ENCODE measurements around the gene KRTAP5-3.
"Not testable (repeated sequence)": the region's sequence is repeated elsewhere in the genome, so short reads cannot be mapped to it uniquely, and the experiment has no call there.

The KRTAP5-3 gene

GRCh38 chr11:1586699-1587098 lies 21.6 kb downstream of the KRTAP5-3 start:
- TF ChIP-seq CTCF (IDR thresholded peaks at IDR 0.05; ENCODE audit: low read depth, low read length, missing control alignments) = no peak
- H3K27me3 ChIP-seq (replicated peaks) = no peaks in the 10 kb centered on the region

GRCh38 chr11:1584661-1585370 lies 23.4 kb downstream of the KRTAP5-3 start, which contains the start of gene KRTAP5-1:
KRTAP5-1 (minus strand) TSS chr11:1585283; CDS start chr11:1585249, 34 bp downstream.
- H3K27me3 ChIP-seq (replicated peaks); H3K27ac ChIP-seq; DNase-seq; in situ Hi-C loops (cut with HindIII; ENCODE audit: low pct_ligation_motif_present, low sequenced_read_pairs); H3K36me3 ChIP-seq (replicated peaks); H3K4me3 ChIP-seq (ENCODE audit: low read depth, low read length): not testable (repeated sequence)

More at GRCh38 chr11:1586699-1587098, 21.6 kb downstream of the KRTAP5-3 start:
- Histone ChIP-seq H3K36me3 (replicated peaks) (no peaks in the 10 kb centered on the region), H3K4me3 (ENCODE audit: low read depth, low read length) (no peak overlapping the region), H3K27ac (no peak overlapping the region)
- in situ Hi-C loops (cut with HindIII; ENCODE audit: low pct_ligation_motif_present, low sequenced_read_pairs) = no loop called here
- DNase-seq = no peak

GRCh38 chr11:1582909-1583308 lies 25.4 kb downstream of the KRTAP5-3 start:
- in situ Hi-C loops (cut with HindIII; ENCODE audit: low pct_ligation_motif_present, low sequenced_read_pairs); H3K27me3 ChIP-seq (replicated peaks); H3K36me3 ChIP-seq (replicated peaks); H3K4me3 ChIP-seq (ENCODE audit: low read depth, low read length); DNase-seq; H3K27ac ChIP-seq: not testable (repeated sequence)

GRCh38 chr11:1581976-1582375 lies 26.3 kb downstream of the KRTAP5-3 start:
- TF ChIP-seq CTCF (IDR thresholded peaks at IDR 0.05; ENCODE audit: low read depth, low read length, missing control alignments) = no peak

GRCh38 chr11:1576825-1577224 lies 31.4 kb downstream of the KRTAP5-3 start:
- H3K27me3 ChIP-seq (replicated peaks) = peaks cover 14% of the 10 kb centered on the region
- H3K27ac ChIP-seq = no peak overlapping the region
- in situ Hi-C loops (cut with HindIII; ENCODE audit: low pct_ligation_motif_present, low sequenced_read_pairs) = no loop called here
- TF ChIP-seq CTCF (IDR thresholded peaks at IDR 0.05; ENCODE audit: low read depth, low read length, missing control alignments) = no peak
- H3K36me3 ChIP-seq (replicated peaks) = no peaks in the 10 kb centered on the region
- no peak overlapping the region for H3K4me3 ChIP-seq (ENCODE audit: low read depth, low read length)
- DNase-seq = no peak

More at GRCh38 chr11:1581976-1582375, 26.3 kb downstream of the KRTAP5-3 start:
- DNase-seq = no peak
- Histone ChIP-seq H3K27ac (no peak overlapping the region), H3K4me3 (ENCODE audit: low read depth, low read length) (no peak overlapping the region), H3K27me3 (replicated peaks) (no peaks in the 10 kb centered on the region), H3K36me3 (replicated peaks) (no peaks in the 10 kb centered on the region)
- in situ Hi-C loops (cut with HindIII; ENCODE audit: low pct_ligation_motif_present, low sequenced_read_pairs) = no loop called here

- DNase-seq; H3K4me3 ChIP-seq (ENCODE audit: low read depth, low read length); H3K36me3 ChIP-seq (replicated peaks); in situ Hi-C loops (cut with HindIII; ENCODE audit: low pct_ligation_motif_present, low sequenced_read_pairs); H3K27ac ChIP-seq: not testable (repeated sequence)
- peaks cover 14% of the 10 kb centered on the region for H3K27me3 ChIP-seq (replicated peaks)
Measured at GRCh38 chr11:1575756-1576155, 32.5 kb downstream of the KRTAP5-3 start.

- Histone ChIP-seq H3K27ac (no peak overlapping the region), H3K36me3 (replicated peaks) (no peaks in the 10 kb centered on the region), H3K27me3 (replicated peaks) (peaks cover 14% of the 10 kb centered on the region), H3K4me3 (ENCODE audit: low read depth, low read length) (no peak overlapping the region)
- in situ Hi-C loops (cut with HindIII; ENCODE audit: low pct_ligation_motif_present, low sequenced_read_pairs) = no loop called here
- no peak for TF ChIP-seq CTCF (IDR thresholded peaks at IDR 0.05; ENCODE audit: low read depth, low read length, missing control alignments)
- no peak for DNase-seq
Measured at GRCh38 chr11:1574933-1575242, 33.4 kb downstream of the KRTAP5-3 start.
